HCT116 (cell line): ENCODE results near the gene HMGXB4. TPM values are rescaled to one million over a fixed set of nuclear protein-coding genes. Genes with fewer than 3 reads are reported as not detected.

Source experiments
- ATAC-seq: fragments of 200-7000 bp; cut with Tn5 transposase; 2 replicates; pipeline ENCODE4 v1.9.1; 2020; ENCODE audit warnings: mild to moderate bottlenecking, moderate library complexity
- BruUV-seq: library from RNA; stranded (reverse); fragments of 400-500 nt; replicated peaks from 2 replicates; lab custom pipeline; 2021; lab: Mats Ljungman, UMichigan
- CTCF ChIA-PET: fragments of 300-600 bp; sonication (Branson Sonifier 250); formaldehyde crosslinking; loops from one replicate; lab custom pipeline; 2021; ENCODE audit warnings: antibody characterized with exemption; lab: Charles Lee
- POLR2A ChIA-PET: fragments of 300-600, 350-600 bp; sonication (Branson Sonifier 250); formaldehyde crosslinking; loops from one replicate; lab custom pipeline; 2021; ENCODE audit warnings: antibody characterized with exemption; lab: Charles Lee
- RAD21 ChIA-PET, 2 experiments: fragments of 300-600 bp; sonication (Branson Sonifier 250); formaldehyde crosslinking; loops; one replicate each; lab custom pipeline; 2023; ENCODE audit warnings: low total read pairs in 2 of 2; ENCODE audit not compliant: uncharacterized antibody in 2 of 2, unreplicated experiment in 2 of 2, low non-redundant PET in 1 of 2; lab: Charles Lee
- DNase-seq: peaks from one replicate; pipeline ENCODE4 v3.0.0-alpha.2; 2010; ENCODE audit warnings: low read depth, low spot score
- H2AFZ ChIP-seq: fragments of 200-600 bp; shearing (Covaris generic), sonication (generic); 2 replicates; pipeline ENCODE4 v1.6.1; 2017; ENCODE audit warnings: low read depth, mixed run types, mixed read lengths, antibody characterized with exemption, low read length; ENCODE audit not compliant: poor library complexity, severe bottlenecking
- H3K27ac ChIP-seq: 2 replicates; pipeline ENCODE4 v1.5.1; 2012; ENCODE audit warnings: low read depth, low read length
- H3K27me3 ChIP-seq: fragments of 200-600 bp; sonication (generic); 2 replicates; pipeline ENCODE4 v1.6.1; 2016; ENCODE audit warnings: mixed run types, low read length, mixed read lengths; ENCODE audit not compliant: insufficient read depth
- H3K36me3 ChIP-seq, 2 experiments: fragments of 200-500 bp in 1 of 2; fragments of 200-600 bp in 1 of 2; sonication (Bioruptor generic) in 1 of 2; sonication (generic) in 1 of 2; 2 replicates each; pipeline versions ENCODE4 v1.5.1 to v1.6.1; 2014 to 2016; ENCODE audit warnings: low read length in 2 of 2, inconsistent platforms in 1 of 2, mixed read lengths in 1 of 2, mixed run types in 1 of 2; ENCODE audit not compliant: insufficient read depth in 2 of 2, control insufficient read depth in 1 of 2
- H3K4me1 ChIP-seq, 2 experiments: fragments of 200-600 bp in 1 of 2; sonication (generic) in 1 of 2; 2 replicates each; pipeline versions ENCODE4 v1.5.1 to v1.6.1; 2012 to 2017; ENCODE audit warnings: low read length in 2 of 2, inconsistent platforms in 1 of 2, mild to moderate bottlenecking in 1 of 2, mixed read lengths in 1 of 2, mixed run types in 1 of 2, moderate library complexity in 1 of 2; ENCODE audit not compliant: insufficient read depth in 2 of 2, control insufficient read depth in 1 of 2
- H3K4me2 ChIP-seq: fragments of 200-600 bp; sonication (generic); 2 replicates; pipeline ENCODE4 v1.6.1; 2017; ENCODE audit warnings: mixed run types, low read length, mixed read lengths
- H3K4me3 ChIP-seq, 2 experiments: fragments of 200-600 bp in 1 of 2; sonication (generic) in 1 of 2; replicated peaks in 1 of 2; 2 replicates each; pipeline ENCODE4 v1.5.1; 2011 to 2016; ENCODE audit warnings: low read length in 2 of 2, control low read depth in 1 of 2, low read depth in 1 of 2, mild to moderate bottlenecking in 1 of 2, mixed read lengths in 1 of 2, mixed run types in 1 of 2
- H3K79me2 ChIP-seq: fragments of 200-600 bp; sonication (generic); 2 replicates; pipeline ENCODE4 v1.6.1; 2017; ENCODE audit warnings: mild to moderate bottlenecking, mixed run types, low read length, moderate library complexity, mixed read lengths; ENCODE audit not compliant: insufficient read depth
- H3K9ac ChIP-seq: fragments of 200-600 bp; sonication (generic); 2 replicates; pipeline ENCODE4 v1.6.1; 2016; ENCODE audit warnings: low read length, mixed read lengths
- H3K9me2 ChIP-seq: fragments of 200-600 bp; sonication (generic), shearing (Covaris generic); 2 replicates; pipeline ENCODE4 v1.6.1; 2017; ENCODE audit warnings: mixed run types, mild to moderate bottlenecking, moderate library complexity; ENCODE audit not compliant: insufficient read depth
- H3K9me3 ChIP-seq, 2 experiments: fragments of 200-500 bp in 1 of 2; fragments of 200-600 bp in 1 of 2; sonication (Bioruptor generic) in 1 of 2; sonication (generic) in 1 of 2; 2 replicates each; pipeline ENCODE4 v1.6.1; 2014 to 2017; ENCODE audit warnings: low read length in 2 of 2, mixed read lengths in 2 of 2, inconsistent platforms in 1 of 2, low read depth in 1 of 2, mild to moderate bottlenecking in 1 of 2, mixed run types in 1 of 2, moderate library complexity in 1 of 2; ENCODE audit not compliant: control insufficient read depth in 1 of 2, insufficient read depth in 1 of 2
- H4K20me1 ChIP-seq: fragments of 200-600 bp; sonication (generic), shearing (Covaris generic); 2 replicates; pipeline ENCODE4 v1.6.1; 2017; ENCODE audit warnings: mixed run types, mild to moderate bottlenecking, moderate library complexity; ENCODE audit not compliant: insufficient read depth
- CEBPB ChIP-seq: IDR thresholded peaks from 2 replicates; pipeline ENCODE4 v1.6.1; 2012; ENCODE audit warnings: low read depth
- EGR1 ChIP-seq: IDR thresholded peaks from 2 replicates; pipeline ENCODE4 v1.6.1; 2012; ENCODE audit warnings: low read depth
- EZH2 ChIP-seq: fragments of 200-600 bp; sonication (generic); IDR thresholded peaks from 2 replicates; pipeline ENCODE4 v1.6.1; 2017; ENCODE audit warnings: antibody characterized with exemption, mixed run types
- JUND ChIP-seq: IDR thresholded peaks from 2 replicates; pipeline ENCODE4 v1.6.1; 2012
- MAX ChIP-seq: IDR thresholded peaks from 2 replicates; pipeline ENCODE4 v1.6.1; 2012
- POLR2A ChIP-seq: IDR thresholded peaks from 2 replicates; pipeline ENCODE4 v1.7.0; 2011; ENCODE audit warnings: borderline replicate concordance; ENCODE audit not compliant: insufficient read depth, insufficient read length; ENCODE audit errors: extremely low read depth
- POLR2AphosphoS5 ChIP-seq: IDR thresholded peaks from 2 replicates; pipeline ENCODE4 v1.6.1; 2011; ENCODE audit warnings: mild to moderate bottlenecking, low read depth, low read length, moderate library complexity
- REST ChIP-seq: IDR thresholded peaks from 2 replicates; pipeline ENCODE4 v1.6.1; 2012; ENCODE audit warnings: low read depth
- ZBTB33 ChIP-seq: IDR thresholded peaks from 2 replicates; pipeline ENCODE4 v1.6.1; 2011; ENCODE audit warnings: mild to moderate bottlenecking, low read length, moderate library complexity; ENCODE audit not compliant: insufficient replicate concordance; ENCODE audit errors: extremely low read depth
- ZFX ChIP-seq: fragments of 450-650 bp; IDR thresholded peaks from 2 replicates; pipeline ENCODE4 v1.6.1; 2017
- ZNF274 ChIP-seq: fragments of 200-500 bp; sonication (Bioruptor generic); IDR thresholded peaks from 2 replicates; pipeline ENCODE4 v1.6.1; 2014; ENCODE audit warnings: mild to moderate bottlenecking, low read depth, low read length, inconsistent platforms
- intact Hi-C: fragments of 100-400 bp; cut with micrococcal nuclease; formaldehyde crosslinking; loops from 2 replicates; pipeline ENCODE4 v1.10.0; 2022
- total RNA-seq: library from RNA; stranded (reverse); gene quantifications from one replicate; pipeline ENCODE4 v1.2.1, GENCODE V29; 2021; ENCODE audit not compliant: unreplicated experiment

HMGXB4 gene
- total RNA-seq, 1 experiment from 2014 or later, result 36.7 TPM

GRCh38 chr22:35324762-35325161, 67.5 kb downstream of the HMGXB4 start:
- no peak overlapping the region for H3K27ac ChIP-seq
- no peak overlapping the region for H2AFZ ChIP-seq
- DNase-seq, result no peak
- intact Hi-C loops, result no loop called here
- H3K36me3 ChIP-seq, result peaks cover 2 to 11% of the 10 kb centered on the region in 2 experiments; a peak in 2 of 4 replicates
- CTCF ChIA-PET, result no interaction called here
- H3K9me3 ChIP-seq, result no peaks in the 10 kb centered on the region
- ATAC-seq, result no peak
- H3K4me3 ChIP-seq, result no peak overlapping the region
- no peaks in the 10 kb centered on the region for H4K20me1 ChIP-seq
- no TSS peak for BruUV-seq
- no peaks in the 10 kb centered on the region for H3K9me2 ChIP-seq
- no peak overlapping the region for H3K4me2 ChIP-seq
- no peaks in the 10 kb centered on the region for H3K27me3 ChIP-seq
- POLR2A ChIA-PET, result no interaction called here
- no peak overlapping the region for H3K9ac ChIP-seq
- H3K79me2 ChIP-seq, result no peaks in the 10 kb centered on the region
- no peaks in the 10 kb centered on the region for H3K4me1 ChIP-seq
- TF ChIP-seq MAX (no peak), POLR2A (no peak), ZBTB33 (no peak)
- RAD21 ChIA-PET, result no interaction called here

- ATAC-seq (no peak), DNase-seq (no peak)
- Histone ChIP-seq H3K79me2 (no peaks in the 10 kb centered on the region), H3K27ac (no peak overlapping the region), H3K9me3 (no peaks in the 10 kb centered on the region), H2AFZ (no peak overlapping the region), H3K4me3 (no peak overlapping the region), H3K4me2 (no peak overlapping the region), H3K36me3 (peaks cover 2 to 11% of the 10 kb centered on the region in 2 experiments; a peak in 2 of 4 replicates), H3K9ac (no peak overlapping the region), H3K9me2 (no peaks in the 10 kb centered on the region), H3K4me1 (no peaks in the 10 kb centered on the region), H4K20me1 (no peaks in the 10 kb centered on the region), H3K27me3 (no peaks in the 10 kb centered on the region)
- ChIA-PET RAD21 (no interaction called here), CTCF (no interaction called here), POLR2A (no interaction called here)
- no TSS peak for BruUV-seq
- intact Hi-C loops, result no loop called here
- TF ChIP-seq POLR2A, result no peak
- no peak for TF ChIP-seq REST
- TF ChIP-seq POLR2AphosphoS5, result no peak
- no peak for TF ChIP-seq ZBTB33
- TF ChIP-seq CEBPB, result no peak
- no peak for TF ChIP-seq EGR1
- TF ChIP-seq ZNF274, result no peak
- TF ChIP-seq ZFX, result no peak
- no peak for TF ChIP-seq EZH2
- no peak for TF ChIP-seq JUND
Measured at GRCh38 chr22:35325209-35325608, 67.9 kb downstream of the HMGXB4 start.
